ENCODE results near the gene GPR152.

GPR152 gene

DNA sequence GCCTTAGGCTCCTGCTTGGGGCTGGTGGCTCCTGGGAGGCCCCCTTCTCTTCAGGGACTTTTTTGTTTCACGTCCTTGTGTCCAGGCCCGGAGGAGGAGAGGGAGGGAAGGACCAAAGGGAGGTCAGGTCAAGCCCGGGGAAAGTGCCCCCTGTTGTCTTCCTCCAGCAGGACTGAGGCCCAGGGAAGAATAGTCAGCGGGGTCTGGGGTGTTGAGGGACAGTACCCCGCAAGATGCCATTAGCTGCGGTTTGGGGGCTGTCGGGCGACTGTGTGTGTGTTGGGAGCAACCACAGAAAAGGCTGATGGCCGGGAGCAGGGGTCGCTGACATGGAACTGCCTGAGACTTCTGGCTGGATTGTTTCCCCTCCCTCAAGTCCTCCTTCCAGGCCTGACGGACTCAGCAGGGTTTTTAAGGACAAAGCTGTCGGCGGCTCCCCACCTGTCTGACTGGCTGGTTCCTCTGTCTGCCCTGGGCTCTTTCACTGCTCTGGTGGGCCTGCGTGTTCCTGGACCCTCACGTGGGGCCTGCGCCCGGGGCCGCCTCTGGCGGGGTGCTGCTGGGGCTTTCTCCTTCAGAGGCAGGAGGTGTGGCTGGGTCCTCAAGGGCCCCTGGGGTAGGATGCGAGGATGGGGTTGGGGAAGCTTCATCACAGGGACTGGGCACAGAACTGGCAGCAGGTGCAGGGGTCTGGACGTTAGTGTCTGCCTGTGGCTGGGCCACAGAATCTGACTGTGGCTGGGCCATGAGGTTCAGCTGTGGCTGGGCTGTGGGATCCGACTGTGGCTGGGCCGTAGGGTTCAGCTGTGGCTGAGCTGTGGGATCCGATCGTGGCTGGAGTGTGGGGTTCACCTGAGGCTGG lies 1.5 kb downstream of the GPR152 start:
- no peak overlapping the region for H3K4me3 ChIP-seq (ENCODE audit: low read depth, low read length)
- DNase-seq (ENCODE audit: low read depth, low spot score): no peak
- ChIA-PET POLR2A (no interaction called here), CTCF (no interaction called here)
- no peak for TF ChIP-seq CTCF (IDR thresholded peaks at IDR 0.05; ENCODE audit: insufficient read depth, low read length, missing control alignments)

DNA sequence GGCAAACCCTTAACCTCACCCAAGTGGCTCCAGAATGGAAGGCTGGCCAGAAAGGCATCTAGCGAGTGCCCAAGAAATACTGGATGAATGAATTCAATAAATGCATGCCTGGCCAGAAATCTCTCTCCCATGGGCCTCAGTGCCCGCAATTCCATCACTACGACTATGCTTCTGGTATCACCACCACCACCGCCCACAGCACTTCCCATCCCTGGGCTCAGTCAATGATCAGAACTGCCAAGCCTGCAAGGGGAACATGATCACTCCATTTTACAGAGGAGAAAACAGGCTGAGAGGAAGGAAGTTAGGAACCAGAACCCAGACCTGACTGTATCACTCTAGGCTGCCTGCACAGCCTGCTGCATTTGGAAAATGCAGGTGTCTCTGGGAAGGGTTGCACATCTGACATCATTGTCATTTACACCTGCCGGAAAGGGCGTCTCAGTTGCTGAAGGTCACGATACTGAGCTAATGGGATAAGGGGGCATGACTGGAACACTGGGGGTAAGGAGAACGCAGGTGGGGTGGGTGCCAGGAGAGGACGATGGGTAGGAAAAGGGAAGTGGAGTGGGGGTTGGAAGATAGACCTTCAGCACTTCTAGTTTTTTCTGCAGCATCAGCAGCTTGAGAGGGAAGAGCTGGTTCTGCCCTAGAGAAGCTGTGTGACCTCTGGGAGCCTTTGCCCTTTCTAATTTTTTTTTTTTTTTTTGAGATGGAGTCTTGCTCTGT lies 3.2 kb downstream of the GPR152 start:
- no peak overlapping the region for H3K4me3 ChIP-seq (ENCODE audit: low read depth, low read length)
- CTCF ChIA-PET: no interaction called here
- POLR2A ChIA-PET: no interaction called here
- no peak for DNase-seq (ENCODE audit: low read depth, low spot score)
- TF ChIP-seq CTCF (IDR thresholded peaks at IDR 0.05; ENCODE audit: insufficient read depth, low read length, missing control alignments): no peak

DNA sequence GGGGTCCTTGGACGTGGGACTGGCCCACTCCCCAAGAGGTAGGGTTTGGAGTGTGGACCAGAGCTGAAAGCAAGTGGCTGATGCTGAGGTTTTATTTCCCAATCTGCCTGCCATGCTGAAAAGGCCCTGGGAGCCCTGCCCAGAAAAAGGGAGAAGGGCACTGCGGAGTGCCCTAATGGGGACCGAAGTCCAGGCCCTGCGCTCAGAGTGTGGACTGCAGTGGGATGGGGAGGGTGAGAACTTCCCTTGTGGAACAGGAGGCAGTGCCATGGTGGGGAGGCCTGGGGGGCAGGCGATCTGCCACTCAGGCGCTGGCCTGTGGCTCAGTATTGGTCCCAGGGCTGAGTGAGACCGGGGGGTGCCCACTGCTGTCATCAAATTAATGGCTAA lies 4.3 kb downstream of the GPR152 start:
- POLR2A ChIA-PET: no interaction called here
- H3K4me3 ChIP-seq (ENCODE audit: low read depth, low read length): no peak overlapping the region
- no peak for TF ChIP-seq CTCF (IDR thresholded peaks at IDR 0.05; ENCODE audit: insufficient read depth, low read length, missing control alignments)
- CTCF ChIA-PET: no interaction called here
- no peak for DNase-seq (ENCODE audit: low read depth, low spot score)

- DNase-seq (ENCODE audit: low read depth, low spot score): no peak
- POLR2A ChIA-PET: no interaction called here
- TF ChIP-seq CTCF (IDR thresholded peaks at IDR 0.05; ENCODE audit: insufficient read depth, low read length, missing control alignments): no peak
- no peak overlapping the region for H3K4me3 ChIP-seq (ENCODE audit: low read depth, low read length)
- CTCF ChIA-PET: no interaction called here
These were observed 7.0 kb downstream of the GPR152 start for GRCh38 chr11:67445515-67445914.

DNA sequence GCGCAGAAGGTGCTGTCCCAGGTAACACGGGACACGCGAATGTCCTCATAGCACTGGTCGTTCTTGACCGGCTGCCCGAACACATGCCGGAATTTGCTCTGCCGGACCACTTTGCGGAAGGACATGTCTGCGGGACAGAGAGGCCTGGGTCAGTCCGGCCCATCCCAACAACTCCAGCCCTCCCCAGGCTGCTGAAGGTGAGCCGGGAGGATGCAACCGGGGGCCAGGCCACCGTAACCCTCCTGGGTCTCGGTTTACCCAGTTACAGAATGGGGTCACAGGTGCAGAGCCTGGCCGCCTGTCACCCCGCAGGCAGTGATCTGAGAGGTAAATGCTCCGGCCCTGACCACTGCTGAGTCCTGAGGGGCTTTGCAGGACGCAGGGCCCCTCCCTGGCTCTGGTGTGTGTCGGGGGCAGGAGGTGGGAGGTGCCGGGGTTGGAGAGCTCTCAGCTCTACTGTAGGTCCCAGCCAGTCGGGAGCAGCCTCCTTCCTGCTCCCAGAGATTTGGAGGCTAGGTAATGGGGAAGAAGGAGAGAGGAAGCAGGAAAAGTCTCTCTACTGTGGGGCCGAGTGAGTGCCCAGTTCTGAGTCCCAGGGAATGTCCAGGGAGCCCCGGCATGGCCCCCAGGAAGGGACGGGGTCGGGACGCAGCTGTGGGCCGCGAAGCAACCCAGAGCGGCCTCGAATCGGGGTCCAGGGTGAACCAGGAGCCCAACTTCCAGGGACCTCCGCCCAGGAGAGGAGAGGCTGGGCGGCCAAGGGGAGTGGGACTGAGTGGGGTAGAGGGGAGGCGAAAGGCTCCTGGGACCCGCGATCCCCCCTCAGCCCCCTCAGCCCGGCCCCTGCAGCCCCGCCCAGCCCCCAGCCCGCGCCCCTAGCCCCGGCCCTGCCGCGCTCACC lies 9.8 kb downstream of the GPR152 start:
- TF ChIP-seq CTCF (IDR thresholded peaks at IDR 0.05; ENCODE audit: insufficient read depth, low read length, missing control alignments): no peak
- POLR2A ChIA-PET: interaction anchor here (0.6 to 1.0 kb wide), 3 partner anchors 10 to 62 kb away, joined by 3 to 6 read pairs (median 5); no protein-coding TSS in a partner anchor
- H3K4me3 ChIP-seq (ENCODE audit: low read depth, low read length): peak overlapping the region; percentile 85
- CTCF ChIA-PET: no interaction called here
- no peak for DNase-seq (ENCODE audit: low read depth, low spot score)
